Endothelial cell of umbilical vein (primary cell): ENCODE results near the gene PROX1. TPM values are rescaled to one million over a fixed set of nuclear protein-coding genes. Genes with fewer than 3 reads are reported as not detected.

Experiments used
- BruUV-seq: library from RNA; stranded (reverse); fragments of 400-500 nt; replicated peaks from 2 replicates; lab custom pipeline; 2021; lab: Mats Ljungman, UMichigan
- CTCF ChIA-PET: fragments of 300-600, 350-600 bp; sonication (Branson Sonifier 250); formaldehyde crosslinking; loops from one replicate; lab custom pipeline; 2021; ENCODE audit warnings: antibody characterized with exemption, inconsistent platforms; lab: Charles Lee
- POLR2A ChIA-PET: fragments of 300-600, 350-600 bp; sonication (Branson Sonifier 250); formaldehyde crosslinking; loops from one replicate; lab custom pipeline; 2021; ENCODE audit warnings: antibody characterized with exemption, inconsistent platforms; lab: Charles Lee
- DNase-seq: peaks from one replicate; pipeline ENCODE4 v3.0.0-alpha.2; 2011; ENCODE audit warnings: low read depth, low spot score
- FAIRE-seq: peaks from 2 replicates; lab custom pipeline; 2011; peaks lifted over from hg19 to GRCh38; lab: Jason Lieb, UNC
- H2AFZ ChIP-seq: 2 replicates; pipeline ENCODE4 v1.6.0; 2012; ENCODE audit warnings: low read depth, low read length, control low read depth, inconsistent platforms
- H3K27ac ChIP-seq: 2 replicates; pipeline ENCODE4 v1.5.1; 2011; ENCODE audit warnings: low read depth, mild to moderate bottlenecking, control low read depth, low read length, moderate library complexity; ENCODE audit not compliant: insufficient read depth
- H3K27me3 ChIP-seq, 2 experiments: 2 replicates each; pipeline versions ENCODE4 v1.6.0 to v1.6.1; 2011; ENCODE audit warnings: low read length in 2 of 2, mixed read lengths in 1 of 2; ENCODE audit not compliant: control insufficient read depth in 2 of 2, insufficient read depth in 2 of 2
- H3K36me3 ChIP-seq, 2 experiments: 2 replicates in 1 of 2; 3 replicates in 1 of 2; pipeline ENCODE4 v1.5.1; 2011; ENCODE audit warnings: low read length in 2 of 2, mild to moderate bottlenecking in 1 of 2, moderate library complexity in 1 of 2; ENCODE audit not compliant: control insufficient read depth in 2 of 2, insufficient read depth in 2 of 2; ENCODE audit errors: extremely low read depth in 1 of 2
- H3K4me1 ChIP-seq: 3 replicates; pipeline ENCODE4 v1.5.1; 2011; ENCODE audit warnings: mild to moderate bottlenecking, low read length; ENCODE audit not compliant: control insufficient read depth, insufficient read depth; ENCODE audit errors: extremely low read depth
- H3K4me2 ChIP-seq: 2 replicates; pipeline ENCODE4 v1.6.1; 2011; ENCODE audit warnings: low read length, control low read depth, mixed read lengths; ENCODE audit not compliant: insufficient read depth
- H3K4me3 ChIP-seq, 3 experiments: fragments of 200-600 bp in 1 of 3; sonication (generic), shearing (Covaris generic) in 1 of 3; replicated peaks in 1 of 3; 2 replicates each; pipeline ENCODE4 v1.5.1; 2011 to 2016; ENCODE audit warnings: control low read depth in 3 of 3, low read length in 3 of 3, mild to moderate bottlenecking in 2 of 3, inconsistent platforms in 1 of 3, low read depth in 1 of 3, moderate library complexity in 1 of 3; ENCODE audit not compliant: insufficient read depth in 1 of 3
- H3K79me2 ChIP-seq: 2 replicates; pipeline ENCODE4 v1.6.0; 2012; ENCODE audit warnings: low read length, inconsistent platforms; ENCODE audit not compliant: control insufficient read depth, insufficient read depth
- H3K9ac ChIP-seq: replicated peaks from 2 replicates; pipeline ENCODE3; 2011; ENCODE audit warnings: low read length, control low read depth; ENCODE audit not compliant: insufficient read depth; ENCODE audit errors: extremely low read depth
- H3K9me1 ChIP-seq: replicated peaks from 3 replicates; pipeline ENCODE4 v1.6.0; 2011; ENCODE audit warnings: mild to moderate bottlenecking, low read length; ENCODE audit not compliant: control insufficient read depth, insufficient read depth; ENCODE audit errors: extremely low read depth
- H3K9me3 ChIP-seq: replicated peaks from 2 replicates; pipeline ENCODE4 v1.5.1; 2012; ENCODE audit warnings: low read length, inconsistent platforms; ENCODE audit not compliant: control insufficient read depth, insufficient read depth
- H4K20me1 ChIP-seq: replicated peaks from 2 replicates; pipeline ENCODE3; 2011; ENCODE audit warnings: mild to moderate bottlenecking, low read length; ENCODE audit not compliant: control insufficient read depth, insufficient read depth; ENCODE audit errors: extremely low read depth
- CTCF ChIP-seq, 2 donors: IDR thresholded peaks; 1 replicate in 1 of 2; 2 replicates in 1 of 2; pipeline ENCODE4 v1.5.1; 2011; ENCODE audit warnings: low read length in 2 of 2, mild to moderate bottlenecking in 2 of 2, moderate library complexity in 2 of 2, control low read depth in 1 of 2, inconsistent platforms in 1 of 2, low read depth in 1 of 2; ENCODE audit not compliant: insufficient read depth in 1 of 2; ENCODE audit errors: extremely low read depth in 1 of 2
- EZH2 ChIP-seq: IDR thresholded peaks from 2 replicates; pipeline ENCODE4 v1.6.1; 2012; ENCODE audit warnings: borderline replicate concordance, low read depth, mild to moderate bottlenecking, moderate library complexity, low read length, inconsistent platforms; ENCODE audit not compliant: severe bottlenecking
- FOS ChIP-seq: IDR thresholded peaks from 2 replicates; pipeline ENCODE4 v1.6.1; 2011; ENCODE audit warnings: mild to moderate bottlenecking, low read length, moderate library complexity, borderline replicate concordance; ENCODE audit not compliant: insufficient read depth
- GATA2 ChIP-seq: IDR thresholded peaks from 2 replicates; pipeline ENCODE4 v1.7.0; 2011; ENCODE audit warnings: low read depth, mild to moderate bottlenecking, moderate library complexity, mixed read lengths, low read length; ENCODE audit not compliant: insufficient read length, insufficient read depth
- MYC ChIP-seq: IDR thresholded peaks from one replicate; pipeline ENCODE4 v1.6.1; 2011; ENCODE audit warnings: mild to moderate bottlenecking, low read depth, low read length
- POLR2A ChIP-seq: IDR thresholded peaks from 2 replicates; pipeline ENCODE4 v1.6.1; 2012; ENCODE audit warnings: low read depth, mild to moderate bottlenecking, control low read depth, low read length
- POLR2AphosphoS5 ChIP-seq: IDR thresholded peaks from 2 replicates; pipeline ENCODE4 v1.6.1; 2012; ENCODE audit warnings: low read depth, mild to moderate bottlenecking, control low read depth, low read length, moderate library complexity; ENCODE audit not compliant: insufficient read depth
- dilution Hi-C: fragments of 300-500 bp; cut with MboI; formaldehyde crosslinking; loops from one replicate; pipeline ENCODE4 v1.15.0; 2019; ENCODE audit warnings: low sequenced_read_pairs; ENCODE audit not compliant: extremely low pct_ligation_motif_present
- intact Hi-C: fragments of 100-400 bp; cut with micrococcal nuclease; formaldehyde crosslinking; loops from one replicate; pipeline ENCODE4 v1.10.0; 2022
- polyA plus RNA-seq, 4 experiments: library from polyadenylated mRNA; depleted of rRNA in 3 of 4; stranded (reverse) in 3 of 4; unstranded in 1 of 4; fragments of >200 nt; gene quantifications; 2 replicates each; pipeline versions ENCODE4 v1.2.1 to v1.2.3, GENCODE V29; 2011 to 2012; ENCODE audit warnings: missing spikeins in 1 of 4
- total RNA-seq: library from RNA; stranded (reverse); gene quantifications from 2 replicates; pipeline ENCODE4 v1.2.3, GENCODE V29; 2021
- TF ChIP-seq, protein P1 (sequence below): IDR thresholded peaks from 2 replicates; pipeline ENCODE4 v1.6.1; 2011; ENCODE audit not compliant: insufficient read depth, insufficient read length

Gene PROX1
- total and polyA plus RNA-seq, 2 donors (not counting 3 experiments of a cell fraction or from before 2014, with no cell fraction given), result 2.2 to 4.0 TPM

GRCh38 chr1:214043167-214043566, 55.4 kb downstream of the PROX1 start:
- Histone ChIP-seq H3K4me3 (no peak overlapping the region), H3K79me2 (no peaks in the 10 kb centered on the region), H3K27me3 (no peaks in the 10 kb centered on the region), H2AFZ (no peak overlapping the region), H3K36me3 (no peaks in the 10 kb centered on the region), H3K9ac (no peak overlapping the region), H3K4me1 (no peaks in the 10 kb centered on the region), H3K9me3 (no peaks in the 10 kb centered on the region), H3K9me1 (no peaks in the 10 kb centered on the region), H3K27ac (no peak overlapping the region), H3K4me2 (no peak overlapping the region), H4K20me1 (no peaks in the 10 kb centered on the region)
- ChIA-PET CTCF (no interaction called here), POLR2A (no interaction called here)
- TF ChIP-seq GATA2, result no peak
- no peak for TF ChIP-seq POLR2AphosphoS5
- TF ChIP-seq FOS, result no peak
- TF ChIP-seq POLR2A, result no peak
- TF ChIP-seq MYC, result no peak
- no peak for TF ChIP-seq EZH2
- TF ChIP-seq, protein P1, sequence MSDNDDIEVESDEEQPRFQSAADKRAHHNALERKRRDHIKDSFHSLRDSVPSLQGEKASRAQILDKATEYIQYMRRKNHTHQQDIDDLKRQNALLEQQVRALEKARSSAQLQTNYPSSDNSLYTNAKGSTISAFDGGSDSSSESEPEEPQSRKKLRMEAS, result no peak
- no peak for TF ChIP-seq CTCF (IDR thresholded peaks at IDR 0.05; ENCODE audit: extremely low read depth in 1 of 2, insufficient read depth in 1 of 2, low read depth in 1 of 2, low read length in 2 of 2)
- dilution Hi-C loops, result no loop called here
- DNase-seq (no peak), FAIRE-seq (no peak)
- intact Hi-C loops, result no loop called here
- BruUV-seq, result no TSS peak
